Tibial nerve (tissue), 4 donors: ENCODE measurements around the gene ACAD10. TPM values are rescaled to one million over a fixed set of nuclear protein-coding genes. Genes with fewer than 3 reads are reported as not detected.
"Not testable (repeated sequence)": the region's sequence is repeated elsewhere in the genome, so short reads cannot be mapped to it uniquely, and the experiment has no call there.

ENCODE experiments used
- DNase-seq, 2 donors: peaks; one replicate each; pipeline ENCODE4 v3.0.0-alpha.2; 2019; ENCODE audit warnings: low spot score in 2 of 2
- H3K27ac ChIP-seq, 4 donors: fragments of 200-600 bp; sonication (generic) in 3 of 4; one replicate each; pipeline ENCODE4 v1.5.1; 2017 to 2019; ENCODE audit warnings: mild to moderate bottlenecking in 1 of 4
- H3K27me3 ChIP-seq, 2 donors: fragments of 200-600 bp; sonication (generic) in 1 of 2; one replicate each; pipeline versions ENCODE4 v1.5.1 to v1.6.0; 2017 to 2019
- H3K36me3 ChIP-seq, 3 donors: fragments of 200-600 bp; sonication (generic); one replicate each; pipeline ENCODE4 v1.5.1; 2018 to 2019
- H3K4me1 ChIP-seq, 4 donors: fragments of 200-600 bp; sonication (generic) in 3 of 4; one replicate each; pipeline ENCODE4 v1.5.1; 2017 to 2019
- H3K4me3 ChIP-seq, 4 donors: fragments of 200-600 bp; sonication (generic) in 3 of 4; one replicate each; pipeline ENCODE4 v1.5.1; 2017 to 2019; ENCODE audit warnings: mild to moderate bottlenecking in 1 of 4, moderate library complexity in 1 of 4
- H3K9me3 ChIP-seq, 4 donors: fragments of 200-600 bp; sonication (generic) in 3 of 4; one replicate each; pipeline ENCODE4 v1.5.1; 2017 to 2019
- EP300 ChIP-seq, 2 donors: sonication (generic); formaldehyde crosslinking; IDR thresholded peaks; one replicate each; pipeline ENCODE4 v1.6.1; 2017; ENCODE audit warnings: antibody characterized with exemption in 2 of 2, mild to moderate bottlenecking in 1 of 2
- POLR2A ChIP-seq, 2 donors: fragments of 450-650 bp; IDR thresholded peaks; one replicate each; pipeline ENCODE4 v1.6.1; 2017; ENCODE audit warnings: antibody characterized with exemption in 2 of 2, mild to moderate bottlenecking in 2 of 2, moderate library complexity in 2 of 2
- WGBS, 2 donors: methylation state at CpG; one replicate each; pipeline ENCODE4 v1.1.5; 2018; 5-methylcytosine and 5-hydroxymethylcytosine counted together
- total RNA-seq, 4 donors: library from RNA; depleted of rRNA; stranded (reverse); fragments of >200 nt; gene quantifications; one replicate each; pipeline ENCODE4 v1.1.0, GENCODE V29; 2016
- TF ChIP-seq, protein P1 (sequence below), 5 experiments: fragments of 200-600 bp in 3 of 5; fragments of 450-650 bp in 2 of 5; sonication (generic) in 3 of 5; IDR thresholded peaks; one replicate each; pipeline ENCODE4 v1.5.1; 2016 to 2019; ENCODE audit warnings: antibody characterized with exemption in 5 of 5, mild to moderate bottlenecking in 3 of 5, moderate library complexity in 2 of 5

ACAD10 gene
- total RNA-seq, 4 donors from 2014 or later, result 20.3 to 41.4 (median 21.4) TPM

DNA sequence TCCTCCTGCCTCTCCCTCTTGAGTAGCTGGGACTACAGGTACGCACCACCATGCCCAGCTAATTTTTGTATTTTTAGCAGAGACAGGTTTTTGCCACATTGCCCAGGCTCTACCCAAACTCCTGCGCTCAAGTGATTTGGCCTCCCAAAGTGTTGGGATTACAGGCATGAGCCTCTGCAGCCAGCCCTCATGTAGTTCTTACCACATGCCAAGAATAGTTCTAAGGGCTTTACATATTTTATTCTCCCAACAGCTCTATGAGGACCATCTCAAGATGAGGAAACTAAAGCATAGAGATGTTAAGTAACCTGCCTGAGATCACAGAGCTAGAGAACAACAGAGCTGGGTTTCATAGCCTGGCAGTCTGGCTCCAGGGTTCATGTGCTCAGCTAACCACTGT, 42.9 kb downstream of the ACAD10 start:
- no peaks in the 10 kb centered on the region for H3K4me1 ChIP-seq
- DNase-seq, result no peak
- no peak overlapping the region for H3K4me3 ChIP-seq
- TF ChIP-seq POLR2A (IDR thresholded peaks at IDR 0.05) (no peak), EP300 (IDR thresholded peaks at IDR 0.05) (no peak)
- TF ChIP-seq, protein P1, sequence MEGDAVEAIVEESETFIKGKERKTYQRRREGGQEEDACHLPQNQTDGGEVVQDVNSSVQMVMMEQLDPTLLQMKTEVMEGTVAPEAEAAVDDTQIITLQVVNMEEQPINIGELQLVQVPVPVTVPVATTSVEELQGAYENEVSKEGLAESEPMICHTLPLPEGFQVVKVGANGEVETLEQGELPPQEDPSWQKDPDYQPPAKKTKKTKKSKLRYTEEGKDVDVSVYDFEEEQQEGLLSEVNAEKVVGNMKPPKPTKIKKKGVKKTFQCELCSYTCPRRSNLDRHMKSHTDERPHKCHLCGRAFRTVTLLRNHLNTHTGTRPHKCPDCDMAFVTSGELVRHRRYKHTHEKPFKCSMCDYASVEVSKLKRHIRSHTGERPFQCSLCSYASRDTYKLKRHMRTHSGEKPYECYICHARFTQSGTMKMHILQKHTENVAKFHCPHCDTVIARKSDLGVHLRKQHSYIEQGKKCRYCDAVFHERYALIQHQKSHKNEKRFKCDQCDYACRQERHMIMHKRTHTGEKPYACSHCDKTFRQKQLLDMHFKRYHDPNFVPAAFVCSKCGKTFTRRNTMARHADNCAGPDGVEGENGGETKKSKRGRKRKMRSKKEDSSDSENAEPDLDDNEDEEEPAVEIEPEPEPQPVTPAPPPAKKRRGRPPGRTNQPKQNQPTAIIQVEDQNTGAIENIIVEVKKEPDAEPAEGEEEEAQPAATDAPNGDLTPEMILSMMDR (IDR thresholded peaks at IDR 0.05), result no peak
- peaks cover 4 to 98% (median 12%) of the 10 kb centered on the region in 3 donors for H3K36me3 ChIP-seq
- 92 to 100% methylated on average over 2 of the region's 2 CpGs for WGBS, 2 donors
- H3K27me3 ChIP-seq, result no peaks in the 10 kb centered on the region
- no peaks in the 10 kb centered on the region for H3K9me3 ChIP-seq
- H3K27ac ChIP-seq, result no peak overlapping the region

DNA sequence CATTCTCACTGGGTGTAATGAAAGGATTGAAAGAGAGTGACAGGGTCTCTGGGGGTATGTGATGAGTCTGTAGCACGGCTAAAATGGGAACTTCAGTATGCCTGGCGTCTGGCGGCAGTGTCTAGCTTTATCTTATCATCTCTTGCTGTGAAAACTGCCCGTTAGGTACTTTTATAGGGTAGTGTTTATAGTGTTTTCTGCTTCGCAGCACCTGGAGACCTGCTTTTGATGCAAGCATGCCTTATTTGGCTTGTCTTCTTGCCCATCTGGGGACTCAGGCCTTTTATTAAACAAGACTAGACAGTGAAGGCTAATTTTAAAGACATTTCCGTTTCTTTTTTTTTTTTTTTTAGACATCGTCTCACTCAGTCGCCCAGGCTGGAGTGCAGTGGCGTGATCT, 44.6 kb downstream of the ACAD10 start:
- H3K4me1 ChIP-seq, result no peaks in the 10 kb centered on the region
- H3K4me3 ChIP-seq, result no peak overlapping the region
- no peak for DNase-seq
- WGBS, 2 donors, result 91 to 92% methylated on average over 9 of the region's 9 CpGs
- H3K36me3 ChIP-seq, result peaks cover 4 to 98% (median 12%) of the 10 kb centered on the region in 3 donors
- H3K27ac ChIP-seq, result no peak overlapping the region
- no peaks in the 10 kb centered on the region for H3K9me3 ChIP-seq
- TF ChIP-seq POLR2A (IDR thresholded peaks at IDR 0.05), result no peak
- no peak for TF ChIP-seq EP300 (IDR thresholded peaks at IDR 0.05)
- TF ChIP-seq, protein P1 (IDR thresholded peaks at IDR 0.05), result no peak
- no peaks in the 10 kb centered on the region for H3K27me3 ChIP-seq

DNA sequence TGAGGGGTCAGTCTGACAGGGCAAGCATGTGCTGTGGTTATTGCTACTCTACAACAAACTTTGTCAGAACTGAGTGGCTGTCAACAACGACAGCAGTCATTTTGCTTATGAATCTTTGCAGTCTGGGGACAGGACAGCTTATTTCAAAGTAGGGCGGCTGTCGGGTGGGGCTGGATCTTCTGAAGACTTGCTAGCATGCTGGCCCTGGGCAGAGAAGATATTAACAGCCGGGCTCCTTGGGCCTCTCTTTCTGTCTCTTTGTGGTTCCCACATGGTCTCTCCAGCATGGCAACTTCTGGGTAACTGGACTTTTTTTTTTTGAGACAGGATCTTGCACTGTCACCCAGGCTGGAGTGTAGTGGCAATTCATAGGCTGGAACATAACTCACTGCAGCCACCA, 46.9 kb downstream of the ACAD10 start:
- TF ChIP-seq EP300 (IDR thresholded peaks at IDR 0.05) (no peak), POLR2A (IDR thresholded peaks at IDR 0.05) (no peak)
- TF ChIP-seq, protein P1 (IDR thresholded peaks at IDR 0.05), result no peak
- Histone ChIP-seq H3K36me3 (peaks cover 2 to 98% (median 7%) of the 10 kb centered on the region in 3 donors), H3K4me1 (no peaks in the 10 kb centered on the region), H3K9me3 (no peaks in the 10 kb centered on the region), H3K27me3 (no peaks in the 10 kb centered on the region), H3K27ac (no peak overlapping the region), H3K4me3 (no peak overlapping the region)
- WGBS, 2 donors, result 76 to 84% methylated on average over 4 of the region's 4 CpGs
- DNase-seq, result no peak

DNA sequence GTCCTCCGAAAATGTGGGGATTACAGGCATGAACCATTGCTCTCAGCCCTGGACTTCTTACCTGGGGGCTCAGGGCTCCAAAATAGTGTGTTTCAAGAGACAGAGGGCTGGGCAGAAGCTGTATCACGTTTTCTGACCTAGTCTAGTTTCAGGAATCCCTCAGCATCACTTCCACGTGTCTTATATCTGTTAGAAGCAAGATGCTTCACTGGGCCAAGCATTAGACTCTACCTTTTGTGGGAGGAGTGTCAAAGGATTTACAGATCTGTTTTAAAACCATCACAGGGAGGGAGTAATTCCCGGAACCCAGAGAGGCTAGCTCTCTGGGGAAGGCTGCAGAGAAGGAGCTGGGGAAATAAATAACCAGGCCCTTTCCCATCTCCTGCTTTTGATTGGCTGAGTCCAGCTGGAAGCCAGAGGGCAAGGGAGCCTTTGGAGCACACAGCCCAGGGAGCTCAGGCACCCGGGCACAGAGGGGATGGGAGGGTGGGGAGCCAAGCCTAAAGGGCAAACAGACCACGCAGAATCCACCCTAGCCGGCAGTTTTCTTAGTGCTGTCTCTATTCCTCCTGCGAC, 47.6 kb downstream of the ACAD10 start:
- WGBS, 2 donors, result 78 to 82% methylated on average over 8 of the region's 8 CpGs
- Histone ChIP-seq H3K9me3 (no peaks in the 10 kb centered on the region), H3K4me3 (no peak overlapping the region), H3K27ac (no peak overlapping the region), H3K4me1 (no peaks in the 10 kb centered on the region), H3K27me3 (no peaks in the 10 kb centered on the region), H3K36me3 (peaks cover 0 to 98% (median 7%) of the 10 kb centered on the region in 3 donors)
- no peak for DNase-seq
- TF ChIP-seq EP300 (IDR thresholded peaks at IDR 0.05) (no peak), POLR2A (IDR thresholded peaks at IDR 0.05) (no peak)
- TF ChIP-seq, protein P1 (IDR thresholded peaks at IDR 0.05), result no peak

DNA sequence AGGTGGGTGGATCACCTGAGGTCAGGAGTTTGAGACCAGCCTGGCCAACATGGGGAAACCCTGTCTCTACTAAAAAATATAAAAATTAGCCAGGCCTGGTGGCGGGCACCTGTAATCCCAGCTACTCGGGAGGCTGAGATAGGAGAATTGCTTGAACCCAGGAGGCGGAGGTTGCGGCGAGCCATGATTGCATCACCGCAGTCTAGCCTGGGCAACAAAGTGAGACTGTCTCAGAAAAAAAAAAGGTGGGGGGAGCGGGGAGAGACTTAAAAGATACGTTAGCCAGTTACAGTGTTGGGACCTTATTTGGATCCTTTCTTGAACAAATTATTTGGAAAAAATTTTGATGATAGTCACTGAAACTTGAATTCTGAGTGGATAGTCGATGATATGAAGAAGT, 53.7 kb downstream of the ACAD10 start:
- not testable (repeated sequence) for H3K4me1 ChIP-seq, H3K9me3 ChIP-seq, H3K4me3 ChIP-seq, H3K27ac ChIP-seq, H3K27me3 ChIP-seq, DNase-seq
- WGBS, 2 donors, result 94 to 97% methylated on average over 9 of the region's 9 CpGs
- peaks cover 0 to 78% (median 0%) of the 10 kb centered on the region in 3 donors for H3K36me3 ChIP-seq
